Kidney epithelial cell (primary cell): ENCODE measurements around the gene LPIN3. TPM values are rescaled to one million over a fixed set of nuclear protein-coding genes. Genes with fewer than 3 reads are reported as not detected.

Source experiments
- DNase-seq: peaks from one replicate; pipeline ENCODE4 v3.0.0-alpha.2; 2010; ENCODE audit warnings: low read depth
- H3K27me3 ChIP-seq: 2 replicates; pipeline ENCODE4 v1.6.0; 2011; ENCODE audit warnings: low read length; ENCODE audit not compliant: control insufficient read depth, insufficient read depth
- H3K36me3 ChIP-seq: 2 replicates; pipeline ENCODE4 v1.5.1; 2011; ENCODE audit warnings: low read length; ENCODE audit not compliant: control insufficient read depth, insufficient read depth
- H3K4me3 ChIP-seq: 2 replicates; pipeline ENCODE4 v1.5.1; 2011; ENCODE audit warnings: low read depth, mild to moderate bottlenecking, control low read depth, low read length
- CTCF ChIP-seq: IDR thresholded peaks from 2 replicates; pipeline ENCODE4 v1.5.1; 2011; ENCODE audit warnings: mild to moderate bottlenecking, moderate library complexity, low read length, control low read depth, inconsistent platforms; ENCODE audit not compliant: insufficient read depth, poor library complexity, severe bottlenecking
- total RNA-seq: library from RNA; depleted of rRNA; stranded (reverse); fragments of >200 nt; gene quantifications from 2 replicates; pipeline ENCODE4 v1.2.3, GENCODE V29; 2015

Gene LPIN3
- total RNA-seq, 1 donor from 2014 or later = 14.7 TPM

- no peak for TF ChIP-seq CTCF
- Histone ChIP-seq H3K27me3 (no peaks in the 10 kb centered on the region), H3K4me3 (no peak overlapping the region), H3K36me3 (peaks cover 1% of the 10 kb centered on the region)
- DNase-seq = no peak
These were observed 14.6 kb downstream of the LPIN3 start for GRCh38 chr20:41355192-41355591.

- no peak for TF ChIP-seq CTCF
- Histone ChIP-seq H3K36me3 (peaks cover 1% of the 10 kb centered on the region), H3K27me3 (no peaks in the 10 kb centered on the region), H3K4me3 (no peak overlapping the region)
- no peak for DNase-seq
These were observed 15.1 kb downstream of the LPIN3 start for GRCh38 chr20:41355598-41356203.

- Histone ChIP-seq H3K4me3 (no peak overlapping the region), H3K36me3 (peaks cover 1% of the 10 kb centered on the region), H3K27me3 (no peaks in the 10 kb centered on the region)
- DNase-seq = no peak
- no peak for TF ChIP-seq CTCF
These were observed 16.3 kb downstream of the LPIN3 start for GRCh38 chr20:41356951-41357350.

- DNase-seq = no peak
- peaks cover 1% of the 10 kb centered on the region for H3K36me3 ChIP-seq
- H3K27me3 ChIP-seq = peaks cover 2% of the 10 kb centered on the region
- no peak overlapping the region for H3K4me3 ChIP-seq
- TF ChIP-seq CTCF = peak; percentile 16
These were observed 17.0 kb downstream of the LPIN3 start for GRCh38 chr20:41357424-41358163.

GRCh38 chr20:41358230-41358629 lies 17.6 kb downstream of the LPIN3 start:
- no peak for TF ChIP-seq CTCF
- Histone ChIP-seq H3K27me3 (peaks cover 3% of the 10 kb centered on the region), H3K36me3 (peaks cover 1% of the 10 kb centered on the region), H3K4me3 (no peak overlapping the region)
- no peak for DNase-seq
